Measurements from ENCODE around the gene OR2A25.

GRCh38 chr7:144069953-144070352 lies 342 bp downstream of the OR2A25 start:
- TF ChIP-seq CTCF (IDR thresholded peaks at IDR 0.05) (no peak), EP300 (IDR thresholded peaks at IDR 0.05) (no peak), POLR2A (IDR thresholded peaks at IDR 0.05) (no peak)
